Mucosa of descending colon (tissue), 3 donors: Measurements from ENCODE around the gene CHD5. TPM values are rescaled to one million over a fixed set of nuclear protein-coding genes. Genes with fewer than 3 reads are reported as not detected.

Experiments
- ATAC-seq: fragments of 200-7000 bp; cut with Tn5 transposase; one replicate; pipeline ENCODE4 v1.9.1; 2020; ENCODE audit warnings: mild to moderate bottlenecking, moderate library complexity
- DNase-seq, 3 donors: peaks; one replicate each; pipeline ENCODE4 v3.0.0-alpha.2; 2020
- H3K36me3 ChIP-seq: fragments of 200-600 bp; one replicate; pipeline ENCODE4 v1.8.0; 2021; ENCODE audit warnings: low read depth, mild to moderate bottlenecking
- H3K4me1 ChIP-seq: fragments of 200-600 bp; one replicate; pipeline ENCODE4 v1.8.0; 2021; ENCODE audit warnings: low read depth, mild to moderate bottlenecking
- H3K4me3 ChIP-seq: fragments of 200-600 bp; one replicate; pipeline ENCODE4 v1.8.0; 2021; ENCODE audit warnings: mild to moderate bottlenecking
- H3K9me3 ChIP-seq: fragments of 200-600 bp; one replicate; pipeline ENCODE4 v1.8.0; 2021; ENCODE audit warnings: mild to moderate bottlenecking
- CTCF ChIP-seq: fragments of 200-600 bp; IDR thresholded peaks from one replicate; pipeline ENCODE4 v1.8.0; 2022; ENCODE audit warnings: antibody characterized with exemption, mild to moderate bottlenecking
- intact Hi-C, 2 donors: fragments of 100-400 bp; cut with DNase I in 1 of 2; cut with micrococcal nuclease in 1 of 2; formaldehyde crosslinking; loops; one replicate each; pipeline versions ENCODE4 v1.11.0 to v1.11.1; 2022; cut with DNase I, micrococcal nuclease
- total RNA-seq, 3 donors: library from RNA; stranded (reverse); fragmentation: NEBNext Ultra II Directional in 2 of 3; extraction: Animal tissue kit (Norgen Biotek cat#: 25700) in 2 of 3; gene quantifications; one replicate each; pipeline versions ENCODE4 v1.2.1 to v1.2.4, GENCODE V29; 2021 to 2023
- donor health status: DM: no; HTN: no; CAD: no; lungs with moderate emphysema.
- donor health status: DM: no; HTN: no; CAD: no.
- donor health status: DM: no; HTN: yes; CAD: no.

Gene CHD5
- total RNA-seq, 3 donors from 2014 or later: 0.17 to 2.1 (median 0.22) TPM

- intact Hi-C loops: no loop called here
- H3K36me3 ChIP-seq: no peaks in the 10 kb centered on the region
- H3K4me1 ChIP-seq: peaks cover under 1% of the 10 kb centered on the region
- no peak for TF ChIP-seq CTCF
- ATAC-seq (peak; percentile 5), DNase-seq (no peak)
- H3K4me3 ChIP-seq: no peak overlapping the region
- no peaks in the 10 kb centered on the region for H3K9me3 ChIP-seq
These were observed 17.3 kb downstream of the CHD5 start for GRCh38 chr1:6162773-6163172.

- DNase-seq (no peak), ATAC-seq (no peak)
- H3K9me3 ChIP-seq: no peaks in the 10 kb centered on the region
- H3K36me3 ChIP-seq: no peaks in the 10 kb centered on the region
- TF ChIP-seq CTCF: no peak
- H3K4me3 ChIP-seq: no peak overlapping the region
- peaks cover 5% of the 10 kb centered on the region for H3K4me1 ChIP-seq
- intact Hi-C loops: no loop called here
These were observed 17.8 kb downstream of the CHD5 start for GRCh38 chr1:6162341-6162740.

- Histone ChIP-seq H3K9me3 (no peaks in the 10 kb centered on the region), H3K36me3 (no peaks in the 10 kb centered on the region), H3K4me1 (peaks cover 7% of the 10 kb centered on the region), H3K4me3 (no peak overlapping the region)
- no peak for TF ChIP-seq CTCF
- DNase-seq (no peak), ATAC-seq (no peak)
- intact Hi-C loops: no loop called here
These were observed 21.9 kb downstream of the CHD5 start for GRCh38 chr1:6158181-6158580.

GRCh38 chr1:6157528-6158174 lies 22.5 kb downstream of the CHD5 start:
- ATAC-seq: peak; percentile 90
- no peak for TF ChIP-seq CTCF
- peak in 1 of 3 donors; percentile 18 for DNase-seq

GRCh38 chr1:6157132-6157527 lies 23.0 kb downstream of the CHD5 start:
- Histone ChIP-seq H3K4me3 (no peak overlapping the region), H3K4me1 (peaks cover 7% of the 10 kb centered on the region), H3K9me3 (no peaks in the 10 kb centered on the region), H3K36me3 (no peaks in the 10 kb centered on the region)
- no peak for TF ChIP-seq CTCF
- intact Hi-C loops: no loop called here
- DNase-seq: no peak
- peak; percentile 23 for ATAC-seq

More at GRCh38 chr1:6157528-6158174, 22.5 kb downstream of the CHD5 start:
- Histone ChIP-seq H3K4me1 (peaks cover 7% of the 10 kb centered on the region), H3K4me3 (no peak overlapping the region), H3K36me3 (no peaks in the 10 kb centered on the region), H3K9me3 (no peaks in the 10 kb centered on the region)
- intact Hi-C loops: no loop called here
